ENCODE measurements around the gene CAPZB.

DNA sequence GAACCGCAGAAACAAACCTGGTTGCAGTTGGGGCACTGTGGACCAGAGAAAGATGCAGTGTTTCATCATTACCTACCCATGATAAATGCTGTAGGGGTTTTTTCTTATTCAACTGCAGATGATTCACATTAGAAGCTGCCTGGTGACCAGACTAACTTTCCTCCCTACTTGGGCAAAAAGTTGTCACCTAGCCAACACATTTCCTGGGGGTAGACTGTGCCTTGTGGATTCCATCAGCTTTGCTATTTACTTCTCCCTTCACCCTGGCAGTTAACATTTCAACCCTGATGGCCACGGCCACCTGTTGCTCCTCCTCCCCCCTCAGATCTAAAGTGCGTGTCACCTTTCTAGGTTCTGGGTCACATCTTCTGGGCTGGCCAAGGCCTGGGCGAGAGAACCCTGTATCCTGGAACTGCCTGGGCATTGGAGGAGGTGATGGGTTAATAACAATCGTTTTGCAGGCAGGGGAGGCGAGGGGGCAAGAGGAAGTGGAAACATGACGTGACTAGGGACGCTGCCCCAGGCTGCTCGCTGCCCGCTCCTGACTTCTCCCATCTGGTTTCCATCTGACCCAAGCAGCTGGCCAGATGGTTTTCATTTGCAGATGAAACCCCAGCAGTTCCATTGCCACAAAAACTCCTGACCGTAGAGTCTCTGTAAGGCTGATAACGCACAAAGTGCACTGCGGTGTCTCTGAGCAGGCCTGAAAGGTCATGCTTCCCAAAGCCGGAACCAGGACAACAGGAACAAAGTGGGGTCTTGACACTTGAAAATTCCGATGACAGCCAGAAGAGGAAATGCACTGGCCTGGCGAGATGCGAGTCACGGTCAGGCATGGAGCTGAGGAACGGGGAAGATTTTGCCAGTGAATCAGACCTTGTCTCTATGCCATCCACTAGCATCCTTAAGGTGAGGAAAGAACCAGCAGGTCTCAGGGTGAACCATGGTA, 36.6 kb downstream of the CAPZB start:
- TF ChIP-seq POLR2A (IDR thresholded peaks at IDR 0.05; ENCODE audit: low read length) (no peak), GATA1 (IDR thresholded peaks at IDR 0.05; ENCODE audit: low read depth, low read length) (no peak)

Measured in erythroblast (primary cell).